Fibroblast of lung (primary cell): ENCODE results near the gene BRME1.

Source experiments
- CTCF ChIP-seq, 2 donors: IDR thresholded peaks in 1 of 2; conservative IDR thresholded peaks in 1 of 2; 1 replicate in 1 of 2; 2 replicates in 1 of 2; pipeline ENCODE4 v1.5.1; 2011 to 2012; ENCODE audit warnings: low read length in 2 of 2, control low read depth in 1 of 2, inconsistent platforms in 1 of 2, low read depth in 1 of 2, mild to moderate bottlenecking in 1 of 2
- EZH2 ChIP-seq: IDR thresholded peaks from 2 replicates; pipeline ENCODE4 v1.5.1; 2012; ENCODE audit warnings: low read length, control low read depth, mild to moderate bottlenecking; ENCODE audit errors: missing control alignments

DNA sequence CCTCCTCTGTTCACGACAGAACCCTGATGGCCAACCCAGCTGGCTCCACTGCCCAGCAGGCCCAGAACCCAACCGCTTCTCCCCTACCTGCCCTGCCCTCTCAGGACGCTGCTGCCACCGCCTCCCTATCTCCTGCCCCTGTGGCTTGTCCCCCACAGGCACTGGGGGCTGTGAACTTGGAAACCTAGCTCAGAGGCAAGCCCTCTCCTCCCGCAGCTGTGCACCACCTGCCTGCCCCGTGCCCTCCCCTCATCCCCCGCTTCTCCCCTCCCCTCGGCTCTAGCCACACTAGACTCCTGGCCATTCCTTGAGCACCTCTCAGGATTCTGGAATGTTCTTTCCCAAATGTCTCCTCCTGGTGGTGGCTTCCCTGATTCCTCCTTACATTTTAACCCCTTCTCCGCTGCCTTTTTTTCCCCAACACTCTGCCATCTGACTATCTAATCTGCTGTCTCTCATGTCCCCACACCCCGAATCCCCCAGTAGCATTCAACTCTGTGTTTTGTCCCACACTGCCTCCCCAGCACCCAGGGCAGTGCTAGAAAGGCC lies 22.3 kb downstream of the BRME1 start:
- TF ChIP-seq CTCF (conservative IDR thresholded peaks at IDR 0.05 in 1 of 2, IDR thresholded peaks at IDR 0.05 in 1 of 2; ENCODE audit: low read depth in 1 of 2, low read length in 2 of 2): peak in 1 of 2 donors; percentile 21
- no peak for TF ChIP-seq EZH2
